Measurements from ENCODE around the gene IGSF3.

The IGSF3 gene

GRCh38 chr1:116553386-116554115 lies 114.0 kb downstream of the IGSF3 start:
- peaks cover 35% of the 10 kb centered on the region for H3K79me2 ChIP-seq (ENCODE audit: insufficient read depth, low read depth)
- H4K20me1 ChIP-seq (ENCODE audit: insufficient read depth): no peaks in the 10 kb centered on the region
- H3K4me3 ChIP-seq (IDR thresholded peaks at IDR 0.05; ENCODE audit: insufficient read depth, low read depth, low read length): no peak overlapping the region
- no peak overlapping the region for H2AFZ ChIP-seq (ENCODE audit: low read depth)
- H3K9ac ChIP-seq: no peak overlapping the region
- H3K4me1 ChIP-seq (ENCODE audit: low read depth, poor library complexity, severe bottlenecking): peaks cover 45% of the 10 kb centered on the region
- H3K27me3 ChIP-seq (ENCODE audit: insufficient read depth, low read depth): no peaks in the 10 kb centered on the region
- no peak for TF ChIP-seq CTCF (conservative IDR thresholded peaks at IDR 0.05; ENCODE audit: low read depth, low read length)
- H3K36me3 ChIP-seq (ENCODE audit: insufficient read depth): no peaks in the 10 kb centered on the region
- H3K27ac ChIP-seq: no peak overlapping the region
- H3K4me2 ChIP-seq: no peak overlapping the region

DNA sequence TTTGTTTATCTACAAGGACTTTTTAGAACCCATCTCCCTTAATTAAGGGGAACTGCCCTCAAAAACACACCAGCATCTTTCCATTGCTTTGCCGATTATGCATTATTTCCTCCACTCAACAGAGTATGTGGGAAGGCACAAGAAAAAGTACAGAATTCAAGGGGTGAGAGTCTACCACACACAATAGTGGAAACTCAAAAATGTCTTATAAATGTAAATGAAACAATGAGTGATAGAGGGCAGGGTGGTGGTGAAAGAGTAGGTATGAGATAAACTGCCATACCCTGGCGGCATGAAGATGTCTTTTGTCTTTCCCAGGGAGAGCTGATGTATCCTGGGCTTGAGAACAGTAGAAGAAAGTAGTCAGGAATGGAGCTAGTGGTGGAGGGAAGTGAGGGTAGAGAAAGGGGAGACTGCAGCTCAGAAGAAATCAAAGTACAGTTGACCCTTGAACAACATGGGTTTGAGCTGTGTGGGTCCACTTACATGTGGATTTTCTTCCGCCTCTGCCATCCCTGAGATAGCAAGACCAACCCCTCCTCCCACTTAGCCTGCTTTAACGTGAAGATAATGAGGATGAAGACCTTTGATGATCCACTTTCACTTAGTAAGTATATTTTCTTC lies 121.1 kb downstream of the IGSF3 start:
- H3K36me3 ChIP-seq (ENCODE audit: insufficient read depth): no peaks in the 10 kb centered on the region
- no peak overlapping the region for H3K27ac ChIP-seq
- peaks cover 7% of the 10 kb centered on the region for H3K4me1 ChIP-seq (ENCODE audit: low read depth, poor library complexity, severe bottlenecking)
- no peak for TF ChIP-seq CTCF (conservative IDR thresholded peaks at IDR 0.05; ENCODE audit: low read depth, low read length)
- no peak overlapping the region for H3K9ac ChIP-seq
- no peak overlapping the region for H2AFZ ChIP-seq (ENCODE audit: low read depth)
- no peaks in the 10 kb centered on the region for H4K20me1 ChIP-seq (ENCODE audit: insufficient read depth)
- H3K4me3 ChIP-seq (IDR thresholded peaks at IDR 0.05; ENCODE audit: insufficient read depth, low read depth, low read length): no peak overlapping the region
- no peaks in the 10 kb centered on the region for H3K27me3 ChIP-seq (ENCODE audit: insufficient read depth, low read depth)
- no peak overlapping the region for H3K4me2 ChIP-seq
- H3K79me2 ChIP-seq (ENCODE audit: insufficient read depth, low read depth): no peaks in the 10 kb centered on the region

GRCh38 chr1:116545359-116545705 lies 122.2 kb downstream of the IGSF3 start:
- Histone ChIP-seq H3K36me3 (ENCODE audit: insufficient read depth) (no peaks in the 10 kb centered on the region), H2AFZ (ENCODE audit: low read depth) (no peak overlapping the region), H3K27ac (no peak overlapping the region), H3K27me3 (ENCODE audit: insufficient read depth, low read depth) (no peaks in the 10 kb centered on the region), H3K4me2 (no peak overlapping the region), H3K4me1 (ENCODE audit: low read depth, poor library complexity, severe bottlenecking) (peaks cover 9% of the 10 kb centered on the region), H3K4me3 (IDR thresholded peaks at IDR 0.05; ENCODE audit: insufficient read depth, low read depth, low read length) (no peak overlapping the region), H3K9ac (no peak overlapping the region), H4K20me1 (ENCODE audit: insufficient read depth) (no peaks in the 10 kb centered on the region), H3K79me2 (ENCODE audit: insufficient read depth, low read depth) (no peaks in the 10 kb centered on the region)
- TF ChIP-seq CTCF (conservative IDR thresholded peaks at IDR 0.05; ENCODE audit: low read depth, low read length): no peak

DNA sequence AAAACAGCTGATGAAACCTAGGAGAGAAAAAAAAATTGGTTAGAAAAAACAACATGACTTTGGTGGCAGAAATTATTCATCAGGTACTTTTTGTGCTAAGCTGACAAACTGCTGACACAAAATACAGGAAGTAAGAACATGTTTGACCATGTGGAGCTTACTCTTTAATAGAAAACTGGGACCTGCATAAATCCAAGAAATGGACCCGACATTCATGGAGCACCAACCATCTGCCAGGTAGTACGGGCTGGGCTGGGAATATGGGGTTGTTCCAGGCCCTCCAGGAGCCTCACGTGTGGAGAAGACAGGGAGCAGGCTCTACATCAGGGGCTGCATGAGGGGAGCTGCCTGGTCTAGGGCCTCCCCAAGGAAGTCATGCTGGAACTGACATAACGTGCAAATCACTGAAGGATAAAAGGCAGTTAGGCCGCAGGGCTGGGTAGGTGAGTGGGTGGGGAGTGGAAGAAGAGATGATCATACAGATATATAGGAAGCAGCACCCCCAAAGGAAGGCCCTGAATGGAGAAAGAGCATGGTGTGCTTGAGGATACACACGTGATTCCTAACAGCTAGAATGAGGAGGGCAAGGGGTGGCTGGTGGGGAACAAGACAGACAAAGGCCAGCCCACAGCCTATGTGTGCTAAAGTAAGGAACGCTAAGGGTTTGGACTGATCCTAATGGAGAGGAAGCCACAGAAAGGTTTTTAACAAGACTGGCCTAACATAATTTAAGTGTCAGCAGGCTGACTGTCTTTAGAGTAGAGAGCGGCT lies 122.8 kb downstream of the IGSF3 start:
- Histone ChIP-seq H3K4me3 (IDR thresholded peaks at IDR 0.05; ENCODE audit: insufficient read depth, low read depth, low read length) (no peak overlapping the region), H3K27ac (no peak overlapping the region), H3K27me3 (ENCODE audit: insufficient read depth, low read depth) (no peaks in the 10 kb centered on the region), H3K4me2 (no peak overlapping the region), H2AFZ (ENCODE audit: low read depth) (no peak overlapping the region), H3K4me1 (ENCODE audit: low read depth, poor library complexity, severe bottlenecking) (peaks cover 13% of the 10 kb centered on the region), H3K9ac (no peak overlapping the region), H3K36me3 (ENCODE audit: insufficient read depth) (no peaks in the 10 kb centered on the region), H4K20me1 (ENCODE audit: insufficient read depth) (no peaks in the 10 kb centered on the region), H3K79me2 (ENCODE audit: insufficient read depth, low read depth) (no peaks in the 10 kb centered on the region)
- TF ChIP-seq CTCF (conservative IDR thresholded peaks at IDR 0.05; ENCODE audit: low read depth, low read length): no peak

Measured in KMS-11 (cell line).